DMS 273 (cell line): Measurements from ENCODE around the gene RTN1.

Experiments
- DNase-seq: peaks from one replicate; lab custom pipeline; 2025; ENCODE audit not compliant: unreplicated experiment; lab: John Stamatoyannopoulos, UW

The RTN1 gene

DNA sequence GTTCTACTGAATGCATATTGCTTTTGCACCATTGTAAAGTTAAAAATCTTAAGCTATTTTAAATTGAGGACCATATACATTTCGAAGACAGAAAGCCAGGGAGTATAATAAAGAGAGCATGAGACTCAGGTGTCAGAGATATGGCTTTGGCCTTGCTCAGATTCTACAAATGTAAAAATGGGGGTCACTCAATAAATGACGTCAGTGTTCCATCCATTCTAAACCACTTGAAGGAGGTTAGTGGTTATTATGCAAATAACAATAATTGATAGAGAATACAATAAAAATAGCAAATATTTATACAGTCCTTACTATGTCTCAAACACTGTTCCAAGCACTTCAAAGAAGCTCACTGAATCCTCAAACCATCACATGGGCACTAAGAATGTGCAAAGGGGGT, 20.1 kb downstream of the RTN1 start:
- DNase-seq = no peak

DNA sequence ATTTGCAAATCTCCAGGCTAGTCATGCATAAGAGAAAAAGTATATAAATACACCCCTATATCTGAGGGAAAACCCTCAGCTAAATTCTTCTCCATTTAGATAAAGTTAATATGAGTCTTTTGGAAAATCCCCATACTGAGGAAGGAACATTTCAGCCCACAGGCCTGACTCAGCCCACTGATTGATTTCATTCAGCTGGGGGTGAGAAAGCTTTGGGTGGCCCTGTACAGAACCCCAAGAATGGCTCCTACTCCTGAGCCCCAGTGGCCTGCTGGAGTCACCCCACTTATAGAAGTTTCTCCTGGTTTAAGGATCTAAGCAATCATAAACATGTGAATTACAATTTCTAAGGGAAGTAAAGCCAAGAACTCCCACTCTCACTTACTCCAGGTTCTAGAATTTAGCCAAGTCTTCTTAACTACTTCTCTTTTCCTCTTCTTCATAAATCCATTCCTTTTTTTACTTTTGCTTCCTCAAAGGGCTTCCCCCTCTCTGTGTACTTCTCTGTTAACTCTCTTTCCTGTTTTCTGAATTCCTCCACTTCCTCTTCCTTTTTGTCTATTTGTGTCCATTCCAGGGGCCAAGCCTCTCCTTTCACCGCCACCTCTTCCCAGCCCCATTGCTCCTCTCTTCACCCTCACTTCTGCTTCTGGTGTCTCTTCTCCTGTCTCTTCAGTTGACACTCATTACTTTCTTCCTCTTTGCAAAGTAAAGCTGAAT, 21.0 kb downstream of the RTN1 start:
- no peak for DNase-seq

DNA sequence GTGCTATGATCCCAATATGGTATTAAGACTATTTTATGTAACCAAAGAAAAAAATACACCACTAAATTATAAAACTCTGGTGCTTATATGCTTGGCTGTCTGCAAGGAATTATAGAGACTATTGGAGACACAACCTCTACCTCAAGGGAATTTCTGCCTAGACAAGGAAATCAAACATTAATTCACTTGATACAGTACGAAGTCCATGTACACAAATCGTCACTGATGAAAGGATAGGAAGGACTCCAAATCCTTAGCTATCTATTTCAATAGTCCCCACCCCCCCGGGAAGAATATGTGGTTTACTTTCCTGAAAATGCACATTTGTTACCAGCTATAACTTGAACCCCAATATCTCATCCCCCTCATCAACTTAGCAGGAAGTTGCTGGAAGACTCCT, 21.9 kb downstream of the RTN1 start:
- no peak for DNase-seq

DNA sequence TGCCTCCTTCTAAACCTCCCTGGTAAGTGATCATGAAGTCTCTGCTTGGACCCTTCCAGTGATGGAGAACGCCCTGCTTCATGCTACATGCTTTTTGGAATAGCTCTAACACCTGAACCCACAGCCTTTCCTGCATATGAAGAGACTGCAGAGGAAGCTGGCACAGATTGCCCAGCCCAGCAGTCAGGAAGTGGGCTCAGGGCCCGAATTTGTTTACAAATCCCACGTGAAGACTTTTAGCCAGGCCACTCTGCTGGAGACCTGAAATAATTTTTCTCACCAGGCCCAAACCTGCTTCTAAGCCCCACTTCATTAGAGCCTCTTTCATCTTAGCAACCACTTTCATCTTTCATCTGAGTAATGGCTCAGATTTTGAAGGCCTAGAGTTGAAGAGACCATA, 22.9 kb downstream of the RTN1 start:
- peak; percentile 10 for DNase-seq

- no peak for DNase-seq
Observed at GRCh38 chr14:59846595-59846994, 24.0 kb downstream of the RTN1 start.

GRCh38 chr14:59845245-59845644, 25.3 kb downstream of the RTN1 start:
- DNase-seq = no peak

DNA sequence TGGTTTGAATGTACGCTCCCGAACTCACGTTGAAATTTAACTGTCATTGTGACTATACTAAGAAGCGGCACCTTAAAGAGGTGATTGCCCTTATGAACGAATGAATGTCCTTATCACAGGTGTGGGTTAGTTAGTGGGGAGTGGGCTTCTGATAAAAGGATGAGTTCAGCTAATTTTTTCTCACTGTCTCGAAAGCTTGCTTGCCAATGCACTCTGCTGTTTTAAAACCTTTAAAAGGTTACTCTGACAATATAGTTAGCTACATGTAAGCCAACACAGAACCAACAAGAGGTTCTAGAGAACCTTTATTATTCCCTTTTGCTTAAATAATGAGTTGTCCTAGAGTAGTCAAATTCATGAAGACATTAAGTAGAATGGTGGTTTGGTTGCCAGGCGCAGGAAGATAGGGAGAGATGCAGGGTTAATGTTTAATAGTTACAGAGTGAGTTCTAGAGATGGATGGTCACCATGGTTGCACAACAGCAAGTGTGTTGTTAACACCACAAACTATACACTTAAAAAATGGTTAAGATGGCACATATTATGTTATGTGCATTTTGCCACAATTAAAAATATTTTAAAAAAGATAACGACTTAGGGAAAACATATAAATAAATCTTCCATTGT, 26.3 kb downstream of the RTN1 start:
- no peak for DNase-seq

GRCh38 chr14:59836116-59836515, 34.5 kb downstream of the RTN1 start:
- no peak for DNase-seq

GRCh38 chr14:59832653-59833294, 37.8 kb downstream of the RTN1 start:
- no peak for DNase-seq

GRCh38 chr14:59831121-59831730, 39.4 kb downstream of the RTN1 start:
- no peak for DNase-seq

GRCh38 chr14:59830338-59830734, 40.2 kb downstream of the RTN1 start:
- no peak for DNase-seq

DNA sequence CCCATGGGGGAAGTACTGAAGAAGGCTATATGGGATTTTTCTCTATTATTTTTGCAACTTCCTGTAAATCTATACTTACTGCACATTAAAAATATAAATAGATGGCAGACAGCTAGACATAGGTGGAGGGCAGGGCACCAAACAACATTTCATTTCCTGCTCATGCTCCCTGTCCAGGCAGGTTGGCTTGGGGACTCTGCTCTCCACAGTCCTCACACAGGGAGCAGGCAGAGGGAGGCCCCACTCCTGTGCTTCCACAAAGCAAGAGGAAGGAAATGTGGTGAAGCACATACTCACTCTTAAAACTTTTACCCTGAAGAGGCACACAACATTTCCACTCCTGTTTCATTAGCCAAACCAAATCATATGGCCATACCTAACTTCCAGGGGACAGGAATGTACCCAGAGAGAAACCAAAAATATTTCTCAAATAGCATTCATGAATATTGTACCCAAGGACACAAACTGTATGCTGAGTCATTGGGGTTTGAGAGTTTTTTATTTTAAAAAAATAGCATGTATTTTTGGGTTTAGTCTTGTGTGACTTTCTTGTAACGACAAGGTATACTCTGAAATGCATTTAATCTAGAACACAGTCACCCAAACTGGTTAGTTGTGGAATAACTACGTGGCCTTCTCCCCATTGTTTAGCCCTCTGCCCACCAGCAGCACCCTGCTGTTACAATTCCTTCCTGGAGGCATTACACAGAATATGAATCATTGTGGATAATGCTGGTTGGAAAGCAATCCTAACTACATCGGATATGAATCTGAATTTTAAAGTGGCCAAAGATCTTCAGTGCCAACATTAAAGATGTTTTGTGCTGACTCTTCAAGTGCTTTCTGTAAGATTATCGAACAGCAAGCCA, 40.9 kb downstream of the RTN1 start:
- no peak for DNase-seq

DNA sequence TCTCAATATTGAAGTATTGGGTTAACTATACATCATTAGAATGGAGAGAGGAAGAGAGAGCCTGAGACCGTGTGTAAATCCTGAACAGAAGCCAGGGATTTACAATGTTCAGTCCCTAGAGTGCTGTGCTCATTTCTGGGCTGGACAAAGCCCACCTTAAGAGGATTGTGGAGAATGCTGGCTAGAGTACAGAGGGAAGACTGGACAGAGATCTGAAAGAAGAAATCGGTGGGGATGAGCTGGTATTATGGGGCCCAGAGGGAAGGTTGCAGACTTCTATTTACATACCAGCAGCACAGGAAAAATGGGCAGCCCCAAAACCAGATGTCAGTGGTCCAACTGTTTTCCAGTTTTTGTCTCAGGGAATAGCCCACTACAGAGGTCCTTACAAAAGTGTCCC, 42.3 kb downstream of the RTN1 start:
- DNase-seq = no peak

- DNase-seq = no peak
Observed at GRCh38 chr14:59827401-59827800, 43.2 kb downstream of the RTN1 start.

- no peak for DNase-seq
Observed at GRCh38 chr14:59826150-59826549, 44.4 kb downstream of the RTN1 start.

DNA sequence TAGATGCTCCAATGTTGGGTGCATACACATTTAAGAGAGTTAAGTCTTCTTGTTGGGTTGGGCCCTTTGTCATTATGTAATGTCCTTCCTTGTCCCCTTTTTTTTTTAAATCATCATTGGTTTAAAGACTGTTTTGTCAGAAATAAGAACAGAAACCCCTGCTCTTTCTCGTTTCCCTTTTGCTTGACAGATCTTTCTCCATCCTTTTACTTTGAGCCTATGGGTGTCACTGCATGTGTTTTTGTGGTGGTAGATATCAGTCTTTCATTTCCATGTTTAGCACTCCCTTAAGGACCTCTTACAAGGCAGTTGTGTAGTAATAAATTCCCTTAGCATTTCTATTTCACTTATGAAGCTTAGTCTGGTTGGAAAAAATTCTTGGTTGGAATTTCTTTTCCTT, 47.4 kb downstream of the RTN1 start:
- DNase-seq = no peak

- no peak for DNase-seq
Observed at GRCh38 chr14:59819446-59820088, 51.0 kb downstream of the RTN1 start.

DNA sequence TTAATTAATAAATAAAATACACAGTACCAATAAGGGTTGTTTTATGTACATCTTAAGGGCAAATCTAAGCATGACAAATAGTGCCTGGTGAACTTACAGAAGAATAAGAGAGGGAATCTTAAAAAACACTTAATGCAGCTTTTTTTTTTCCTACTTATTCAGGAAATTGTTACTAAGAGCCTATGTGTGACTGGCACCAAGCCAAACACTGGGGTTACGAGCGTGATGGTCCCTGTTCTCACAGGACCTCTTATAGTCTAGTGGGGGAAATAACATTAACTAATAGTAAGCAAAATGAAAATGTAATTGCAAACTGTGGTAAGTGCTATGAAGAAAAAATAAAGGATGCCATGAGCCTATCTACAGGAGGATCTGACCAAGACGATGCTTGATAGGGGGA, 53.6 kb downstream of the RTN1 start:
- no peak for DNase-seq

GRCh38 chr14:59814988-59815387, 55.6 kb downstream of the RTN1 start:
- DNase-seq = no peak

DNA sequence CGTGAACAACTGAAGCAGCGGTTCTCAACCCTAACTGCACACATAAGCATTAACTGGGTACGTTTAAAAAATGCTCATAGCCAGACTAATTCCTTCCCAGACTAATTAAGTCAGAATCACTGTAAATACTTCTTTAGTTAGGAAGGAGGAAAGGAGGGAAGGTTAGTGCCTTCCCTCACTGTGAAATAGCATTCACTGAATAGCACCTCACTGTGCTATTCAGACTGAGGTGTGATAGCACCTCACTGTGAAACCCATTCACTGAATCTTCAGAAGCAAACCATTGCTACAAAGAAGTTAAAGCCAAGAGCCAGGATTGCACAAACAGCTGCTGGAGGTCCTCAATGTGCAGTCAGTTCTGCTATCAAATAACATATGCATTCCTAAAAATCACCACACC, 58.8 kb downstream of the RTN1 start:
- no peak for DNase-seq

DNA sequence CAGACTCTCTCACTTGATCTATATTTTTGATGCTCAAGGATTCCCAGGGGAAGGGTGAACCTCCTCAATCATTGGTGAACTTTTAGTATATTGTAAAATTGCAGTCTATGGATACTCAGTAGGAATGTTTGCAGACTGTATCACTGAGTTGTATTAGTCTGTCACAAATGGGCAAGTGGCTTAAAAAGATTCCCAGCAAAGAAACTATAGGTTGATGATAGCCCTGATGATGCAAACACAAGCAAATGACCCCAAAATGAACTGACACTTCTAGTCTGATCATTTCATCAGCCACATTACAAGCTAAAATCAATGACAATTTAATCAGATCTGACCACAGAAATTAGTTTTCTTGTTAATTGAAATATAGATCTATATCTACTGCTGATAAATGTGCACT, 59.5 kb downstream of the RTN1 start:
- DNase-seq = no peak
